ENCODE measurements around the gene SLC44A3.

DNA sequence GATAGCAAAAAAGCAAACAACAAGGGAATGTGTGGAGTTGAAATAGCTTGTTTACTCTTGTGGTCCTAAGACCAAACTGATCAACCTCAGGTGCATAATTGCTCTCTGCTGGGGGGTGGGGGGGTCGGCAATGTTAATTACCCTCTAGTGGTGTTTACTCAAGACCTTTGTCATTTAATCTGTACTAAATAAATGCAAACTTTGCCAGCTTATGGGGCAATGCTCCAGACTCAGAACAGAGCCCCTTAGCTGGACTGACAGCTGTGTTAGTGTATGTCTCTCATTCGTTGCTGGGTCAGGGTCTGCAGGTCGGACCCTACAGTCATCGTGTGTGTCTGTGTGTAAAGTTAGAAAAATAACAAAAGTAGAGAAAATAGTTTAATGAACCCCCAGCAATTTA is 7.2 kb upstream of the SLC44A3 start:
- no peak for TF ChIP-seq POLR2A (IDR thresholded peaks at IDR 0.05)
- TF ChIP-seq, protein P1, sequence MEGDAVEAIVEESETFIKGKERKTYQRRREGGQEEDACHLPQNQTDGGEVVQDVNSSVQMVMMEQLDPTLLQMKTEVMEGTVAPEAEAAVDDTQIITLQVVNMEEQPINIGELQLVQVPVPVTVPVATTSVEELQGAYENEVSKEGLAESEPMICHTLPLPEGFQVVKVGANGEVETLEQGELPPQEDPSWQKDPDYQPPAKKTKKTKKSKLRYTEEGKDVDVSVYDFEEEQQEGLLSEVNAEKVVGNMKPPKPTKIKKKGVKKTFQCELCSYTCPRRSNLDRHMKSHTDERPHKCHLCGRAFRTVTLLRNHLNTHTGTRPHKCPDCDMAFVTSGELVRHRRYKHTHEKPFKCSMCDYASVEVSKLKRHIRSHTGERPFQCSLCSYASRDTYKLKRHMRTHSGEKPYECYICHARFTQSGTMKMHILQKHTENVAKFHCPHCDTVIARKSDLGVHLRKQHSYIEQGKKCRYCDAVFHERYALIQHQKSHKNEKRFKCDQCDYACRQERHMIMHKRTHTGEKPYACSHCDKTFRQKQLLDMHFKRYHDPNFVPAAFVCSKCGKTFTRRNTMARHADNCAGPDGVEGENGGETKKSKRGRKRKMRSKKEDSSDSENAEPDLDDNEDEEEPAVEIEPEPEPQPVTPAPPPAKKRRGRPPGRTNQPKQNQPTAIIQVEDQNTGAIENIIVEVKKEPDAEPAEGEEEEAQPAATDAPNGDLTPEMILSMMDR (IDR thresholded peaks at IDR 0.05): no peak

All from heart left ventricle (tissue), 13 donors.